Cardiac septum (tissue), 1 donor: ENCODE measurements around the gene HTR3E. TPM values are rescaled to one million over a fixed set of nuclear protein-coding genes. Genes with fewer than 3 reads are reported as not detected.
A peak's percentile ranks its signal among the peaks of the same experiment; 100 is the strongest.
"Not testable (repeated sequence)": the region's sequence is repeated elsewhere in the genome, so short reads cannot be mapped to it uniquely, and the experiment has no call there.

Source experiments
- DNase-seq: peaks from one replicate; pipeline ENCODE4 v3.0.0-alpha.2; 2020; ENCODE audit warnings: low spot score
- intact Hi-C: fragments of 100-400 bp; cut with DNase I; formaldehyde crosslinking; loops from one replicate; pipeline ENCODE4 v1.14.0; 2022
- total RNA-seq: library from RNA; stranded (reverse); fragmentation: NEBNext Ultra II Directional; extraction: Animal tissue kit (Norgen Biotek cat#: 25700); gene quantifications from one replicate; pipeline ENCODE4 v1.2.1, GENCODE V29; 2021
- donor health status: DM: no; HTN: no; CAD: no.

The HTR3E gene
- total RNA-seq, 1 donor from 2014 or later: not detected

DNA sequence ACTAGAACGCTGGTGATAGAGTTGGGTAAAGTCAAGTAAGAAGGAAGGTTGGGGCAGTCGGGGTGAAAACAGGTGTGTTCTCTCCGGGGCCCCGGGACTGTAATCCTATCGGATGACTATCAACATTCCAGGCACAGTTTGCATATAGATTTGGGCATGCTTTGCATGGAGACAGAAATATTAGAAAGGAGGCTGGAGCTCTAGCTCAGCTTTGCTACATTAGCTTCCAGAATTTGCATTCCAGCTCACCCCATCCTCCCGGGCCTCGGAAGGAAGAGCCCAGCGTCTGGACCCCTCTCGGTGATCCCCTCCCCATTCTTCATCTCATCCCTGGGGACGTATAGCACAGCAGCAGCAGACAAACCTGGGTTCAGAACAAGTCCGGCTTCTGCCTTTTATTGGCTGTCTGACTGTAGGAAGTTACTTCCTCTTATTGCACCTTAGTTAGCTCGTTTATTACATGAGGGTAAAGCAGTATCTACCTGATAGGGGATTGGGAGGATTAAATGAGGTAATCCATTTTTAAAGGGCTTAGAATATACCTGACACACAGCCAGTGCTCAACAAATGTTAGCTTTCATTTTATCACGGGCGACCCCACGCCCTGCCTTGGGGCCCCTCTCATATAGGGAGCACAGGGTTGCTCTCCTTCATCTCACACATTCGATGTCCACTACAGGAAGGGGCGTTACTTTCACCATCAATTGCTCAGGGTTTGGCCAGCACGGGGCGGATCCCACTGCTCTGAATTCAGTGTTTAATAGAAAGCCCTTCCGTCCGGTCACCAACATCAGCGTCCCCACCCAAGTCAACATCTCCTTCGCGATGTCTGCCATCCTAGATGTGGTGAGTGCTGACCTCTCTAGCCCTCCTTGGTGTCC lies 3.2 kb downstream of the HTR3E start:
- DNase-seq: no peak
- intact Hi-C loops: no loop called here

DNA sequence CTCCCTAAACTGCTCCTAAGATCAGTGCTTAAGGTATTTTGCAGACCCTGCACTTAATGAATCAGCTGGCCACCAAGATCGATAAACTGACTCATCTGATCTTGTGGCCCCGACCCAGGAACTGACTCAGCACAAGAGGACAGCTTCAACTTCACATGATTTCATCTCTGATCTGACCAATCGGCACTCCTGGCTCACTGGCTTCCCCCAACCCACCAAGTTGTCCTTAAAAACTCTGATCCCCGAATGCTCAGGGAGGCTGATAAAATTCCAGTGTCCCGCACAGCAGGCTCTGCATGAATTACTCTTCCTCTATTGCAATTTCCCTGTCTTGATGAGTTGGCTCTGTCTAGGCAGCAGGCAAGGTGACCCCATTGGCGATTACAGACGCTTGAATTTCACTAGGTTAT lies 13.5 kb downstream of the HTR3E start:
- intact Hi-C loops: no loop called here
- no peak for DNase-seq

- intact Hi-C loops: no loop called here
Measured at GRCh38 chr3:184116017-184116416, 19.2 kb downstream of the HTR3E start.

DNA sequence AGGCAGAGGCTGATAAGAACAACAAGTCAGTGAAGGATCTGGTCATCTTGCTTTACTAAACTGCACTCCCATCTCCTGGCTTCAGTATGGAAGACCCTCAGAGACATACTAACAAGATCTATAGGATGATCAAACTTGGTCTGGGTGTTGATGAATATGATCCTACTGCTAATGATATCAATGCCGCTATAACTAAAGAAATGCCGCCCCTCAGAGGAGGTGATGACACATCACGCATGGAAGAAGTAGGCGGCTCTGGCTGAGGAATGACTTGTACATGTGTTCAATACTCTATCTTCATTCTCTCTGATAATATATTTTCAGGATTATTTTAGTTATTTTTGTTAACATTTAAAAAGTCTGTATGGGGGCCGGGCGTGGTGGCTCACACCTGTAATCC lies 20.8 kb downstream of the HTR3E start:
- DNase-seq: no peak
- intact Hi-C loops: no loop called here

More at GRCh38 chr3:184116017-184116416, 19.2 kb downstream of the HTR3E start:
- no peak for DNase-seq

GRCh38 chr3:184121031-184121430 lies 24.2 kb downstream of the HTR3E start:
- intact Hi-C loops, DNase-seq: not testable (repeated sequence)

- intact Hi-C loops: no loop called here
- no peak for DNase-seq
Measured at GRCh38 chr3:184126006-184126405, 29.1 kb downstream of the HTR3E start.

DNA sequence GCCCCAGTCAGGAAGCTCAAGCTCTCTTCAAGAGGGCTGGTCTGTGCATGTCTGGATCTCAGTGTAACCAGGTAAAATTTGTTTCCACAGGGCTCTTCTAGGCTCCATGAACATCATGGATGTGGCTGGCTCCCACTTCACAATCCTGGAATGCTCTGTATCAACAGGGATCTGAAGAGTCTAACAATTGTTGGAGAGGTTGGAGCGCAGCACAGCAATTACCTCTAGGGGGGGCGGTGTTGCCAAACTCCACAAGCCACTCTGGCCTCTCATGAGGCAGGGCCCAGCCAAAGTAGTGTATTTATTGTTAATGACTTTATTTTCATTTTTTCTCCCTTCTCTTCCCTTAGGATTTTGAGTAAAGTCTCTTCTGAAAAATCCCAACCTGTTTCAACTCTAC lies 32.1 kb downstream of the HTR3E start:
- no peak for DNase-seq
- intact Hi-C loops: no loop called here

DNA sequence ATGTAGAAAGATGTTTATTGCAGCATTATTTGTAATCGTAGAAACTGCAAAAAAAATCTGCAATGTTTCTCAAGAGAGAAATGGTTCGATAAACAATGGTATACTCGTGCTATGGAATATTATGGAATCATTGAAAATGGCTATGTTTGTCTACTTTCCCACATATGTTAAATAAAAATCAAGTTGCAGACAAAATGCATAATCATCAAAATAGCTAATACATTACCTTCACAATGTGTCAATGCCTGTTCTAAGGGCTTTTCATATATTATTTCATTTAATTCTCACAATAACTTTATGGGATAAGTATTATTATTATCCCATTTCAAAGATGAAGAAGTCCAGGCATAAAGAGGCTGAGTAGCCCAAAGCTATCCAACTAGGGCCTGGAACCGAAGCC lies 36.1 kb downstream of the HTR3E start:
- no peak for DNase-seq
- intact Hi-C loops: no loop called here

- intact Hi-C loops: loop anchor here (1.0 to 2.0 kb wide), 4 partner anchors 40 to 117 kb away; partner anchors contain the start of genes ABCC5, ABCF3, AP2M1 and EEF1AKMT4
Measured at GRCh38 chr3:184133840-184134745, 37.2 kb downstream of the HTR3E start.

DNA sequence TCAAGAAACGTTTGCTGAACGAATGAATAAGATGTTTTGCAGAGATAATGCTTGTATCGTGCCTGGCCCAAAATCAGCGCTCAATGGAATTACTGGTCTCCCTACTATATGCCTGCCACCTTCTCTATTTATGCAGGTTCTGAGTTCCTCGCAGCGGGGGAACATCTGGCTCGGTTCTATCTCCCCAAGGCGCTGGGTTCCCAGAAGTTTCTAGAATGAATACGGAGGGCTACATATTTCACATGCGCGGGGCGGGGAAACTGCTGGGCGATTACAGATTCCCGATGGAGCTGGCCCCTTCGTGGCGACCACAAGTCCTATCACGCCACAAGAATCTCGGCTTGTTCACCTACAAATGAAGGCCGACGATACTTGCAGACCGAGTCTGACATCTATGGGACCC lies 37.9 kb downstream of the HTR3E start:
- no peak for DNase-seq
- intact Hi-C loops: loop anchor here (1.0 to 5.0 kb wide), 6 partner anchors 21 to 237 kb away; partner anchors contain the start of genes ABCC5, ABCF3, AP2M1 and DVL3

More at GRCh38 chr3:184133840-184134745, 37.2 kb downstream of the HTR3E start:
- peak; percentile 92 for DNase-seq

GRCh38 chr3:184135149-184135910 lies 38.5 kb downstream of the HTR3E start, which contains the start of gene EIF2B5:
Gene EIF2B5 (plus strand): TSS chr3:184135358. CDS start chr3:184135386, 28 bp downstream.
- intact Hi-C loops: loop anchor here (1.0 to 5.0 kb wide), 3 partner anchors 20 to 238 kb away; partner anchors contain the start of genes ABCC5 and DVL3
- DNase-seq: peak; percentile 96

- DNase-seq: no peak
- intact Hi-C loops: loop anchor here (1.0 to 5.0 kb wide), 3 partner anchors 19 to 239 kb away; partner anchors contain the start of genes ABCC5 and DVL3
Measured at GRCh38 chr3:184135911-184136260, 39.0 kb downstream of the HTR3E start.

- DNase-seq: no peak
- intact Hi-C loops: no loop called here
Measured at GRCh38 chr3:184140436-184140835, 43.6 kb downstream of the HTR3E start.

DNA sequence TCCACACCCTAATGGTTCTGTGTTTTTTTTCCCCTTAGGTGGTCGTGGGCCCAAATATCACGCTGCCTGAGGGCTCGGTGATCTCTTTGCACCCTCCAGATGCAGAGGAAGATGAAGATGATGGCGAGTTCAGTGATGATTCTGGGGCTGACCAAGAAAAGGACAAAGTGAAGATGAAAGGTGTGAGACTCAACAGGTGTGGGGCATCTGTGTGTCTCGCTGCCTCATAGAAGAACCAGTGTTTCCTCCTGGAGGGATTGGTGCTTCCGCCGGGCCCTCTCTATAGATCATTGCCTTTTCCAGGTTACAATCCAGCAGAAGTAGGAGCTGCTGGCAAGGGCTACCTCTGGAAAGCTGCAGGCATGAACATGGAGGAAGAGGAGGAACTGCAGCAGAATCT lies 45.3 kb downstream of the HTR3E start:
- no peak for DNase-seq
- intact Hi-C loops: no loop called here

GRCh38 chr3:184143327-184143726 lies 46.5 kb downstream of the HTR3E start:
- intact Hi-C loops: no loop called here
- no peak for DNase-seq

DNA sequence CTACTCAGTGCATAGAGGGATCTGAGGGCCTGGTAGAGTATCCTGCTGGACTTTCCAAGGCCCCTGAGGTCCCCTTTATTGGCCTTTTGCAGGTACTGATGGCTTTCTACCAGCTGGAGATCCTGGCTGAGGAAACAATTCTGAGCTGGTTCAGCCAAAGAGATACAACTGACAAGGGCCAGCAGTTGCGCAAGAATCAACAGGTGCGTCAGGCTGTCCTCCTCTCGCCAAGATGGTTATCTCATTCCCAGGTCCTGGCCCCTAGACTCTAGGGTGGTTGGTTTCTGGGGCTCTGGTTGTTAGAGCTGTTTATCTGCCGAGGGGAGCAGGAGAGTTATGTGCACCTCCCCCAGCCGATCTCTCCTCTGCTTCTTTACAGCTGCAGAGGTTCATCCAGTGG lies 47.6 kb downstream of the HTR3E start:
- DNase-seq: no peak
- intact Hi-C loops: no loop called here

- intact Hi-C loops: no loop called here
- DNase-seq: no peak
Measured at GRCh38 chr3:184145111-184145524, 48.3 kb downstream of the HTR3E start.

DNA sequence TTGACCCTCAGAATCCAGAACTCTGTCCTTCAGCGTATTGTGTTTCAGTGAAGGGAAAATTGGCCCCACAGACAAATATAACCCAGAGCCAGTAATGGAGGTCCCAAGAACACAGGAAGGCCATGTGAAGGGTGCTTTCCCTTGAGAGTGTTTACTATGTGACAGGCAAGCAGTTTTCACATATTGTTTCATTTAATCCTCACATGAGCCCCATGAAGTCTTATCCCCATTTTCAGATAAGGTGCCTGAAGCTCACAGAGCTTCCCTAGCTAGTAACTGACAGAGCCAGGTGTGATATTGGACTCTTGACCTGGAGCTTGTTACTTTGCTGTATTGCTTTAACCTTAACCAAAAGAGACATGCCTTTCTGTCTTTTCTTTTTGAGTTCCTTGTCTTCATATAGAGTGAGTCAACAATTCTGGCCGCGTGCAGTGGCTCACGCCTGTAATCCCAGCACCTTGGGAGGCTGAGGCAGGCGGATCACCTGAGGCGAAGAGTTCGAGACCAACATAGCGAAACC lies 48.9 kb downstream of the HTR3E start:
- intact Hi-C loops: no loop called here
- no peak for DNase-seq

DNA sequence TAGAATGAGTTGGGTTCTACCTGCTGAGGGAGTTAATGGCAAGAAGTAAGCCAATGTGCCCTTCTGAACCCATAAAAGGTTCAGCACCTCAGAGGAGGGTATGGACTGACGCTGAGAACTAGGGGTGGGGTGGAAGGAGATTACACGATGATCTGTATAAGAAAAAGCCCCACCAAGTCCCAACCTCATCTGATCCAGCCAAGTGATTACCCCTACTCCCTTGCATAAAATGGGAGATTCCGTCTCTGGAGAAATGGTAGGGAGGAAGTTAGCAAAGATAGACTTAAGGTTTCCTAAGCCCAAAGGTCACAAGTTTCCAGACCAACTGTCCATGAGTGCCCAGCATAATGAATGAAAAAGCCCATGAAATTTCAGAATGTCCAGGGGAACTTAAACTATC lies 51.2 kb downstream of the HTR3E start:
- DNase-seq: no peak
- intact Hi-C loops: no loop called here
